ENCODE results near the gene ASIP. TPM values are rescaled to one million over a fixed set of nuclear protein-coding genes. Genes with fewer than 3 reads are reported as not detected.

The ASIP gene
- total and polyA plus RNA-seq, 2 of the 13 experiments (the other 11 are each of a cell fraction or from before 2014, with no cell fraction given): not detected

DNA sequence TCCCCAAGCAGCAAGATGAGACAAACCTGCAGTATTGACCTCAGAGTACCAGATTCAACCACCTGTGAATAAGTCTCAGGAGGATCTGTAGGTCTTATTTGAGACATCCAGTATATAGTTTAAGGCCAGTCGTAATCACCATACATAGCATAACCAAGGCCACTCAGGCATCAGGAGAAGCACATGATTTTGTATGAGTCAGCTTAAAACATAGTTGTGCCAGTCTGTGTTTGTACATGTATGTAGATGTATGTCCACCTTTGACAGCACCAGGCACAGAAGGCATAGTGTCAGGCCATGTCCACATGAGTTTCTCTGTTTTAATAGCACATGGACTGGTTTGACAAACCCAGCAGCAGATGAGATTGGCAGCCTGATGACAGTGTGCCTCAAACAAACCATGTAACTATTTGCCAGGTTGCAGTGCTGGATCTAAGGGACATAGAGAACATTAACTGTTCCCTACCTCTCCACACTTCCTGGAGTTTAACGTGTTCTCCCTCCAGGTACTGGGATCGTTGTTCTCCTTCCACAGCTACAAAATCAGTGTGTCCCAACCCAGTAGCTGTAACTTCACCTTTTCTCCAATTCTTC, 8.6 kb upstream of the ASIP start:
- WGBS (ENCODE audit: low lambda C conversion rate): 57% methylated on average over 3 of the region's 3 CpGs
- ATAC-seq (no peak), FAIRE-seq (no peak), DNase-seq (ENCODE audit: low spot score) (no peak)
- ChIA-PET CTCF (ENCODE audit: low intra/inter-chr PET ratio, low total read pairs) (no interaction called here), POLR2A (no interaction called here)
- H3K4me3 ChIP-seq (replicated peaks in 1 of 3; ENCODE audit: insufficient read depth in 1 of 3, low read depth in 2 of 3, low read length in 3 of 3): no peak overlapping the region
- H3K9me3 ChIP-seq (ENCODE audit: low read length): no peaks in the 10 kb centered on the region
- intact Hi-C loops (cut with micrococcal nuclease; ENCODE audit: unreplicated experiment) (no loop called here), in situ Hi-C loops (cut with HindIII; ENCODE audit: extremely low pct_ligation_motif_present, low pct_unique_long_range_greater_than_20kb) (no loop called here)
- no peak overlapping the region for H3K4me2 ChIP-seq (ENCODE audit: low read depth, low read length)
- H3K27ac ChIP-seq (ENCODE audit: extremely low read length, insufficient read depth, low read length): no peak overlapping the region
- no peak overlapping the region for H3K9ac ChIP-seq (ENCODE audit: insufficient read depth, low read depth, low read length)
- H3K4me1 ChIP-seq (ENCODE audit: insufficient read depth, low read length): peaks cover 6% of the 10 kb centered on the region; the same call in 1 of the 2 replicates
- no peaks in the 10 kb centered on the region for H3K27me3 ChIP-seq (ENCODE audit: control insufficient read depth in 1 of 2, insufficient read depth in 2 of 2, low read length in 2 of 2)
- BruUV-seq (replicated peaks): no TSS peak
- no peaks in the 10 kb centered on the region for H3K79me2 ChIP-seq (ENCODE audit: insufficient read depth, low read length)
- no peak for TF ChIP-seq SSRP1 (CRISPR knock-in tag; IDR thresholded peaks at IDR 0.05)
- no peak for TF ChIP-seq XBP1 (CRISPR knock-in tag; IDR thresholded peaks at IDR 0.05)
- TF ChIP-seq ZNF615 (CRISPR knock-in tag; IDR thresholded peaks at IDR 0.05; ENCODE audit: borderline replicate concordance): no peak
- no peak for TF ChIP-seq MLLT10 (CRISPR knock-in tag; IDR thresholded peaks at IDR 0.05)
- no peak for TF ChIP-seq SALL2 (CRISPR knock-in tag; IDR thresholded peaks at IDR 0.05)
- TF ChIP-seq ZNF639 (CRISPR knock-in tag; conservative IDR thresholded peaks at IDR 0.05): no peak
- no peak for TF ChIP-seq ZNF850 (CRISPR knock-in tag; conservative IDR thresholded peaks at IDR 0.05)
- no peak for TF ChIP-seq ZNF382 (CRISPR knock-in tag; IDR thresholded peaks at IDR 0.05; ENCODE audit: borderline replicate concordance)
- peak; percentile 96 for TF ChIP-seq MAFK (conservative IDR thresholded peaks at IDR 0.05 in 1 of 2, IDR thresholded peaks at IDR 0.05 in 1 of 2; ENCODE audit: low read length in 2 of 2)
- TF ChIP-seq MAFF (IDR thresholded peaks at IDR 0.05; ENCODE audit: low read depth, low read length): peak; percentile 93
- TF ChIP-seq MEIS1 (CRISPR knock-in tag; IDR thresholded peaks at IDR 0.05; ENCODE audit: borderline replicate concordance): no peak
- H2AFZ ChIP-seq (ENCODE audit: low read length): no peak overlapping the region
- no peaks in the 10 kb centered on the region for H3K36me3 ChIP-seq (replicated peaks in 1 of 2; ENCODE audit: control insufficient read depth in 1 of 2, insufficient read depth in 2 of 2, low read length in 2 of 2)
- H4K20me1 ChIP-seq (ENCODE audit: insufficient read depth, low read length): no peaks in the 10 kb centered on the region

Data from HepG2 (cell line).